Measurements from ENCODE around the gene RAG1.

DNA sequence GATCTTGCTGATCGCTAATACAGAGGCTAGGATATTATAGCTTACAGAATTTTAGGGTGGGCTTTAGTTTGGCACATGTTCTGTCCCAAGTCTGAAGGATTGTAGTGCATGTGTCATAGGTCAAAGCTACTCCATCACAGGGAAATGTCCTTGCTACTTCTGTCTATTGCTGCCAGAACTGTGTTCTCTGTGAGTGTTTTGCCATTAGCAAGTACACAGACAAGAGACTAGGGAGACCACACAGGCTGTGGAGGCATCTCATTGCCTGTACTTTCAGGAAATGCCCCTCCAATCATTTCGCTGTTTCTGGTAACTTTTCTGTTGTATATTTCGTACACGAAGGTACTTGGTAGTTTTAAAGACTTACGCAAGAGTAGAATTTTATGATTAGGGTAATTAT is 55.7 kb downstream of the RAG1 start:
- TF ChIP-seq POLR2A (IDR thresholded peaks at IDR 0.05; ENCODE audit: control extremely low read depth in 1 of 2, low read depth in 2 of 2, low read length in 2 of 2) (no peak), HDAC2 (IDR thresholded peaks at IDR 0.05; ENCODE audit: borderline replicate concordance in 1 of 2, low read depth in 2 of 2, low read length in 2 of 2) (no peak), CBX5 (IDR thresholded peaks at IDR 0.05; ENCODE audit: low read depth, low read length) (no peak), ZNF274 (IDR thresholded peaks at IDR 0.05; ENCODE audit: borderline replicate concordance, extremely low read depth, low read length) (no peak), RAD21 (IDR thresholded peaks at IDR 0.05 in 1 of 2, conservative IDR thresholded peaks at IDR 0.05 in 1 of 2; ENCODE audit: low read depth in 2 of 2, low read length in 2 of 2) (no peak), KDM5A (IDR thresholded peaks at IDR 0.05; ENCODE audit: low read length) (no peak), EZH2 (IDR thresholded peaks at IDR 0.05; ENCODE audit: low read depth, low read length, severe bottlenecking) (no peak)
- TF ChIP-seq, protein P1, sequence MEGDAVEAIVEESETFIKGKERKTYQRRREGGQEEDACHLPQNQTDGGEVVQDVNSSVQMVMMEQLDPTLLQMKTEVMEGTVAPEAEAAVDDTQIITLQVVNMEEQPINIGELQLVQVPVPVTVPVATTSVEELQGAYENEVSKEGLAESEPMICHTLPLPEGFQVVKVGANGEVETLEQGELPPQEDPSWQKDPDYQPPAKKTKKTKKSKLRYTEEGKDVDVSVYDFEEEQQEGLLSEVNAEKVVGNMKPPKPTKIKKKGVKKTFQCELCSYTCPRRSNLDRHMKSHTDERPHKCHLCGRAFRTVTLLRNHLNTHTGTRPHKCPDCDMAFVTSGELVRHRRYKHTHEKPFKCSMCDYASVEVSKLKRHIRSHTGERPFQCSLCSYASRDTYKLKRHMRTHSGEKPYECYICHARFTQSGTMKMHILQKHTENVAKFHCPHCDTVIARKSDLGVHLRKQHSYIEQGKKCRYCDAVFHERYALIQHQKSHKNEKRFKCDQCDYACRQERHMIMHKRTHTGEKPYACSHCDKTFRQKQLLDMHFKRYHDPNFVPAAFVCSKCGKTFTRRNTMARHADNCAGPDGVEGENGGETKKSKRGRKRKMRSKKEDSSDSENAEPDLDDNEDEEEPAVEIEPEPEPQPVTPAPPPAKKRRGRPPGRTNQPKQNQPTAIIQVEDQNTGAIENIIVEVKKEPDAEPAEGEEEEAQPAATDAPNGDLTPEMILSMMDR (IDR thresholded peaks at IDR 0.05; ENCODE audit: control extremely low read depth in 1 of 3, insufficient read depth in 1 of 3, low read depth in 1 of 3, low read length in 3 of 3) = no peak
